ENCODE measurements around the gene ATP5F1B.

GRCh38 chr12:56616925-56617324 lies 28.9 kb downstream of the ATP5F1B start:
- TF ChIP-seq CTCF (IDR thresholded peaks at IDR 0.05), result no peak
- no peak for TF ChIP-seq POLR2A (IDR thresholded peaks at IDR 0.05)
- TF ChIP-seq POLR2AphosphoS5 (IDR thresholded peaks at IDR 0.05), result no peak
- TF ChIP-seq EP300 (IDR thresholded peaks at IDR 0.05), result no peak
